GM18526 (cell line): ENCODE data around the gene GFRA3.

Experiments used
- POLR2A ChIP-seq: IDR thresholded peaks from 3 replicates; pipeline ENCODE4 v1.6.1; 2011; ENCODE audit not compliant: insufficient read length; ENCODE audit errors: extremely low read depth

Gene GFRA3

DNA sequence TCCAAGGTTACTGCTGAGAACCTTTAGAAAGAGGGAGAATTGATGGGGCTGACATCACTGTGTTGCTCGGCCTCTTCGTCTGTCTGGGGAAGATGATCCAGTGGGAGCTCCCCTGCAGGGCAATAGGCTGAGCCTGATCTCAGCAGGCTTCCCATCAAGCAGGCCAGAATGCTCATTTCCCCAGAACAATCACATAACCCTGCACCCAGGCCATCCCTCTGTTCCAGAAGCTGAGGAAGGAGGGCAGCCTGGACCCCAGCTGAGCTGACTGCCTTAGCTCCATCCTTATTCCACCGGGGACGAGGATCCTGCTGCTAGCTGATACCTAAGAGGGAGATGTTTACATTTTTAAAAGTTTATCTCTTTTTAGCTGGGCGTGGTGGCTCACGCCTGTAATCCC is 49.7 kb downstream of the GFRA3 start:
- no peak for TF ChIP-seq POLR2A

GRCh38 chr5:138223532-138223931 is 50.9 kb downstream of the GFRA3 start:
- TF ChIP-seq POLR2A: no peak

DNA sequence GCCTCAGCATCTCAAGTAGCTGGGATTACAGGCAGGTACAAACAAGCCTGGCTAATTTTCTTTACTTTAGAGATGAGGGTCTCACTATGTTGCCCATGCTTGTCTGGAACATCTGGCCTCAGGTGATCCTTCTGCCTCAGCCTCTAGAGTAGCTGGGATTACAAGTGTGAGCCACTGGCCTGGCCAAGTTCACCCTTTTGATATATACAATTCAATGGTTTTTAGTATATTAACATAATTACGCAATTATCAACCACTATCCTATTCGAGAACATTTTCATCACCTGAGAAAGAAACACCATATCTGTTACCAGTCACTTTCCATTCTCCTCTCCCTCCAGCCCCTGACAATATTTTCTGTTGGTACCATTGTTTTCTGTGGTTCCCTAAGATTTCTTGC is 57.6 kb downstream of the GFRA3 start:
- TF ChIP-seq POLR2A: no peak

- TF ChIP-seq POLR2A: peak; percentile 81
Observed at GRCh38 chr5:138213161-138214029, 61.0 kb downstream of the GFRA3 start, which contains the start of gene CDC23. Gene CDC23, minus strand, starts transcription at chr5:138213323. Its CDS starts 11 bp downstream, at chr5:138213312.

DNA sequence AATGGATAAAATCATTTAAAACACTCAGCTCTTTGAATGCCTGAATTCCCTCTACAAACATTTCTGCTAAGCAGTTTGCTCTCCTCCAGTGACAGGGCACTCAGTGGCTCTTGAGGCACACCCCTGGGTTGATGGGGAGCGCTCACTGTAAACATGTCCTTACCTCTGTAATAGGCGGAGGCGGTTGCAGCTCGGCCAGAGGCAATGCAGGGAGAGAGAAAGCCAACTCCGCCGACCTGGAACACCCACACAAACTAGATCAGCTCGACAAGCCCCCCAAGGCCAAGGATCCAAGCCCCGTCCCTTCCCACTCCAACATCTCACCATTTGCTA is 61.6 kb downstream of the GFRA3 start:
- TF ChIP-seq POLR2A: no peak

DNA sequence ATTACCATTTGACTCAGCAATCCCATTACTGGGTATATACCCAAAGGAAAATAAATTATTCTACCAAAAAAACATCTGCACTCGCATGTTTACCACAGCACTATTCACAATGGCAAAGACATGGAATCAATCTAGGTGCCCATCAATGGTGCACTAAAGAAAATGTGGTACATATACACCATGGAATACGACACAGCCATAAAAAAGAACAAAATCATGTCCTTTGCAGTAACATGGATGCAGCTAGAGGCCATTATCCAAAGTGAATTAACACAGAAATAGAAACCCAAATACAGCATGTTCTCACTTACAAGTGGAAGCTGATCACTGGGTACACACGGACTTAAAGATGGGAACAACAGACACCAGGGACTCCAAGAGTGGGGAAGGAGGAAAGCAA is 63.4 kb downstream of the GFRA3 start:
- no peak for TF ChIP-seq POLR2A
